GM19452 (cell line): ENCODE measurements around the gene LSM2.

Experiments used
- ATAC-seq: cut with Tn5 transposase; IDR thresholded peaks from one replicate; pipeline ENCODE4 v1.9.1; 2021; ENCODE audit not compliant: unreplicated experiment

Gene LSM2

GRCh38 chr6:31777667-31778050 lies 29.1 kb downstream of the LSM2 start:
- ATAC-seq = no peak

- peak; percentile 61 for ATAC-seq
Measured at GRCh38 chr6:31776989-31777666, 29.6 kb downstream of the LSM2 start, which contains the start of gene VWA7. TSS of gene VWA7 (minus strand) at chr6:31777328. CDS start at chr6:31776779, 549 bp downstream.

GRCh38 chr6:31776485-31776988 lies 30.2 kb downstream of the LSM2 start:
- ATAC-seq = peak; percentile 21

GRCh38 chr6:31775633-31776484 lies 30.9 kb downstream of the LSM2 start:
- ATAC-seq = no peak

- ATAC-seq = no peak
Measured at GRCh38 chr6:31775184-31775583, 31.6 kb downstream of the LSM2 start.

- ATAC-seq = no peak
Measured at GRCh38 chr6:31771992-31772358, 34.8 kb downstream of the LSM2 start.

GRCh38 chr6:31770860-31771259 lies 35.9 kb downstream of the LSM2 start:
- no peak for ATAC-seq

- no peak for ATAC-seq
Measured at GRCh38 chr6:31769684-31770371, 36.9 kb downstream of the LSM2 start.

- ATAC-seq = no peak
Measured at GRCh38 chr6:31768363-31769257, 38.2 kb downstream of the LSM2 start.

- ATAC-seq = no peak
Measured at GRCh38 chr6:31767096-31767645, 39.6 kb downstream of the LSM2 start.

- ATAC-seq = no peak
Measured at GRCh38 chr6:31765910-31766794, 40.6 kb downstream of the LSM2 start.

- no peak for ATAC-seq
Measured at GRCh38 chr6:31765559-31765909, 41.2 kb downstream of the LSM2 start.

GRCh38 chr6:31764198-31764597 lies 42.6 kb downstream of the LSM2 start:
- no peak for ATAC-seq

GRCh38 chr6:31763619-31763940 lies 43.2 kb downstream of the LSM2 start:
- ATAC-seq = no peak

GRCh38 chr6:31762878-31763618 lies 43.7 kb downstream of the LSM2 start:
- ATAC-seq = no peak

- ATAC-seq = no peak
Measured at GRCh38 chr6:31762356-31762755, 44.4 kb downstream of the LSM2 start, which contains the start of gene SAPCD1. TSS of gene SAPCD1 (plus strand) at chr6:31762656. CDS start at chr6:31763055, 399 bp downstream.

- ATAC-seq = no peak
Measured at GRCh38 chr6:31761343-31761742, 45.4 kb downstream of the LSM2 start.

- ATAC-seq = no peak
Measured at GRCh38 chr6:31760790-31761189, 46.0 kb downstream of the LSM2 start.

GRCh38 chr6:31758281-31758680 lies 48.5 kb downstream of the LSM2 start:
- no peak for ATAC-seq
